ENCODE data around the gene ALK.

The ALK gene

DNA sequence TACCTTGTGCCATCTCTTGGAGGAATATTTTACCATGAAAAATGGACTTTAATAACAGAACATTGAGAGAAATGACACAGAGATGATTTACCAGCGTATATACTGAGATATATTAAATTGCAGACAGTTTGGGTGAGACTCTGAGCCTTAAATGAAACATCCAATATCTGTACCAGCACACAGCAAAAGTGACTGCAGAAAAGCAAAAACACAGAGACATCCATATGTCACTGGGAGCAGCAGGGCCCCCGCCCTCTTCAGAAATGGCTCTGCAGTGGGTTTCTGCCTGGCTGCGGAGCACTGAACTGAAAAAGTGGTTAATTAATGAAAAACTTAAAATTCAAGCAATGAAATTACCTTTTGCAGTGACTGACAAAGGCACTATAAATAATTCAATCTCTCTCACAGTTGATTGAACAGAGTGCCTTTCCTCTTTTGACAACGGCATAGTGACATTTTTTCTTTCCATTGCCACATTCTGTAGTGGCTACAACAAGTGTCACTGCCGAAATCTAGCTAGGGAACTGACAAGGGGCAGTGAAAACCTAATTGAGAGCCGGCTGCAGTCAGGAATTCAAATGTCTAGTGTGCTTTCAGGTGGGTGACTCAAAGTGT, 353.4 kb downstream of the ALK start (continued):
- no peak for TF ChIP-seq ZNF302 (tag by site-specific recombination; IDR thresholded peaks at IDR 0.05; ENCODE audit: low read depth)

DNA sequence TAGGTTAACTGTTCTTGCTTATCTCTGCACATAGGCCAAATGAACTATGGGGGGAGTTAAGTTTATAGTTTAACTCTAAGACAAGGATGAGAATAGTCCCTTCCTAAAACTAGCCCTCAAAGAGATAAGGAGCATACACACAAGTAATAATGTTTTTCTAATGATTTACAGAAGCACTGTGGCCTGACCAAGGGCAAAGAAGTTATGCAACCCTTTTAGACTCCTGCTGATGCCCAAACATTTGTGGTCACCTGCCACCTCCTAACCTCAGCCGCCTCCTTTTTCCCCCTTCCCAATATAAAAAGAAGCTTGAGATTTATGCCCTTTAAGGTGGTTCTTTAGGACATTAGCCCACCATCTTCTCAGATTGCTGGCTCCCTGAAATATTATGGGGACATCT, 357.7 kb downstream of the ALK start:
- TF ChIP-seq ZNF157 (tag by site-specific recombination; IDR thresholded peaks at IDR 0.05) (no peak), ZNF785 (tag by site-specific recombination; IDR thresholded peaks at IDR 0.05) (no peak), ZNF624 (tag by site-specific recombination; IDR thresholded peaks at IDR 0.05) (no peak), HOXA7 (CRISPR knock-in tag; IDR thresholded peaks at IDR 0.05; ENCODE audit: borderline replicate concordance) (no peak), KLF1 (tag by site-specific recombination; IDR thresholded peaks at IDR 0.05) (no peak), ZNF391 (tag by site-specific recombination; IDR thresholded peaks at IDR 0.05; ENCODE audit: borderline replicate concordance, low read depth) (no peak), ZFP41 (tag by site-specific recombination; IDR thresholded peaks at IDR 0.05; ENCODE audit: borderline replicate concordance) (no peak), ZNF768 (tag by site-specific recombination; IDR thresholded peaks at IDR 0.05) (no peak), ZNF585B (tag by site-specific recombination; IDR thresholded peaks at IDR 0.05) (no peak), ZNF19 (tag by site-specific recombination; IDR thresholded peaks at IDR 0.05; ENCODE audit: low read depth) (no peak), GLI4 (tag by site-specific recombination; IDR thresholded peaks at IDR 0.05) (no peak), ZNF791 (tag by site-specific recombination; IDR thresholded peaks at IDR 0.05) (no peak), ZNF560 (tag by site-specific recombination; IDR thresholded peaks at IDR 0.05; ENCODE audit: borderline replicate concordance) (no peak), ZNF114 (tag by site-specific recombination; IDR thresholded peaks at IDR 0.05) (no peak), EGR2 (tag by site-specific recombination; IDR thresholded peaks at IDR 0.05; ENCODE audit: low read depth) (no peak)
- TF ChIP-seq, protein P1, sequence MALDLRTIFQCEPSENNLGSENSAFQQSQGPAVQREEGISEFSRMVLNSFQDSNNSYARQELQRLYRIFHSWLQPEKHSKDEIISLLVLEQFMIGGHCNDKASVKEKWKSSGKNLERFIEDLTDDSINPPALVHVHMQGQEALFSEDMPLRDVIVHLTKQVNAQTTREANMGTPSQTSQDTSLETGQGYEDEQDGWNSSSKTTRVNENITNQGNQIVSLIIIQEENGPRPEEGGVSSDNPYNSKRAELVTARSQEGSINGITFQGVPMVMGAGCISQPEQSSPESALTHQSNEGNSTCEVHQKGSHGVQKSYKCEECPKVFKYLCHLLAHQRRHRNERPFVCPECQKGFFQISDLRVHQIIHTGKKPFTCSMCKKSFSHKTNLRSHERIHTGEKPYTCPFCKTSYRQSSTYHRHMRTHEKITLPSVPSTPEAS (tag by site-specific recombination; IDR thresholded peaks at IDR 0.05), result no peak
- TF ChIP-seq, protein P2, sequence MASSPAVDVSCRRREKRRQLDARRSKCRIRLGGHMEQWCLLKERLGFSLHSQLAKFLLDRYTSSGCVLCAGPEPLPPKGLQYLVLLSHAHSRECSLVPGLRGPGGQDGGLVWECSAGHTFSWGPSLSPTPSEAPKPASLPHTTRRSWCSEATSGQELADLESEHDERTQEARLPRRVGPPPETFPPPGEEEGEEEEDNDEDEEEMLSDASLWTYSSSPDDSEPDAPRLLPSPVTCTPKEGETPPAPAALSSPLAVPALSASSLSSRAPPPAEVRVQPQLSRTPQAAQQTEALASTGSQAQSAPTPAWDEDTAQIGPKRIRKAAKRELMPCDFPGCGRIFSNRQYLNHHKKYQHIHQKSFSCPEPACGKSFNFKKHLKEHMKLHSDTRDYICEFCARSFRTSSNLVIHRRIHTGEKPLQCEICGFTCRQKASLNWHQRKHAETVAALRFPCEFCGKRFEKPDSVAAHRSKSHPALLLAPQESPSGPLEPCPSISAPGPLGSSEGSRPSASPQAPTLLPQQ (tag by site-specific recombination; IDR thresholded peaks at IDR 0.05), result no peak
- TF ChIP-seq, protein P3, sequence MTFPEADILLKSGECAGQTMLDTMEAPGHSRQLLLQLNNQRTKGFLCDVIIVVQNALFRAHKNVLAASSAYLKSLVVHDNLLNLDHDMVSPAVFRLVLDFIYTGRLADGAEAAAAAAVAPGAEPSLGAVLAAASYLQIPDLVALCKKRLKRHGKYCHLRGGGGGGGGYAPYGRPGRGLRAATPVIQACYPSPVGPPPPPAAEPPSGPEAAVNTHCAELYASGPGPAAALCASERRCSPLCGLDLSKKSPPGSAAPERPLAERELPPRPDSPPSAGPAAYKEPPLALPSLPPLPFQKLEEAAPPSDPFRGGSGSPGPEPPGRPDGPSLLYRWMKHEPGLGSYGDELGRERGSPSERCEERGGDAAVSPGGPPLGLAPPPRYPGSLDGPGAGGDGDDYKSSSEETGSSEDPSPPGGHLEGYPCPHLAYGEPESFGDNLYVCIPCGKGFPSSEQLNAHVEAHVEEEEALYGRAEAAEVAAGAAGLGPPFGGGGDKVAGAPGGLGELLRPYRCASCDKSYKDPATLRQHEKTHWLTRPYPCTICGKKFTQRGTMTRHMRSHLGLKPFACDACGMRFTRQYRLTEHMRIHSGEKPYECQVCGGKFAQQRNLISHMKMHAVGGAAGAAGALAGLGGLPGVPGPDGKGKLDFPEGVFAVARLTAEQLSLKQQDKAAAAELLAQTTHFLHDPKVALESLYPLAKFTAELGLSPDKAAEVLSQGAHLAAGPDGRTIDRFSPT (tag by site-specific recombination; IDR thresholded peaks at IDR 0.05), result no peak
- TF ChIP-seq, protein P4, sequence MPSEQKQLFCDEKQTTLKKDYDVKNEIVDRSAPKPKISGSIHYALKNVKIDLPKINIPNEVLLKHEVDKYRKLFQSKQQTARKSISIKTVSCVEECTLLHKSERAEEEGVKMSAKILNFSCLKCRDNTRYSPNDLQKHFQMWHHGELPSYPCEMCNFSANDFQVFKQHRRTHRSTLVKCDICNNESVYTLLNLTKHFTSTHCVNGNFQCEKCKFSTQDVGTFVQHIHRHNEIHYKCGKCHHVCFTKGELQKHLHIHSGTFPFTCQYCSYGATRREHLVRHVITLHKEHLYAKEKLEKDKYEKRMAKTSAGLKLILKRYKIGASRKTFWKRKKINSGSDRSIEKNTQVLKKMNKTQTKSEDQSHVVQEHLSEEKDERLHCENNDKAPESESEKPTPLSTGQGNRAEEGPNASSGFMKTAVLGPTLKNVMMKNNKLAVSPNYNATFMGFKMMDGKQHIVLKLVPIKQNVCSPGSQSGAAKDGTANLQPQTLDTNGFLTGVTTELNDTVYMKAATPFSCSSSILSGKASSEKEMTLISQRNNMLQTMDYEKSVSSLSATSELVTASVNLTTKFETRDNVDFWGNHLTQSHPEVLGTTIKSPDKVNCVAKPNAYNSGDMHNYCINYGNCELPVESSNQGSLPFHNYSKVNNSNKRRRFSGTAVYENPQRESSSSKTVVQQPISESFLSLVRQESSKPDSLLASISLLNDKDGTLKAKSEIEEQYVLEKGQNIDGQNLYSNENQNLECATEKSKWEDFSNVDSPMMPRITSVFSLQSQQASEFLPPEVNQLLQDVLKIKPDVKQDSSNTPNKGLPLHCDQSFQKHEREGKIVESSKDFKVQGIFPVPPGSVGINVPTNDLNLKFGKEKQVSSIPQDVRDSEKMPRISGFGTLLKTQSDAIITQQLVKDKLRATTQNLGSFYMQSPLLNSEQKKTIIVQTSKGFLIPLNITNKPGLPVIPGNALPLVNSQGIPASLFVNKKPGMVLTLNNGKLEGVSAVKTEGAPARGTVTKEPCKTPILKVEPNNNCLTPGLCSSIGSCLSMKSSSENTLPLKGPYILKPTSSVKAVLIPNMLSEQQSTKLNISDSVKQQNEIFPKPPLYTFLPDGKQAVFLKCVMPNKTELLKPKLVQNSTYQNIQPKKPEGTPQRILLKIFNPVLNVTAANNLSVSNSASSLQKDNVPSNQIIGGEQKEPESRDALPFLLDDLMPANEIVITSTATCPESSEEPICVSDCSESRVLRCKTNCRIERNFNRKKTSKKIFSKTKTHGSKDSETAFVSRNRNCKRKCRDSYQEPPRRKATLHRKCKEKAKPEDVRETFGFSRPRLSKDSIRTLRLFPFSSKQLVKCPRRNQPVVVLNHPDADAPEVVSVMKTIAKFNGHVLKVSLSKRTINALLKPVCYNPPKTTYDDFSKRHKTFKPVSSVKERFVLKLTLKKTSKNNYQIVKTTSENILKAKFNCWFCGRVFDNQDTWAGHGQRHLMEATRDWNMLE (tag by site-specific recombination; conservative IDR thresholded peaks at IDR 0.05; ENCODE audit: low read depth), result no peak
- TF ChIP-seq, protein P5, sequence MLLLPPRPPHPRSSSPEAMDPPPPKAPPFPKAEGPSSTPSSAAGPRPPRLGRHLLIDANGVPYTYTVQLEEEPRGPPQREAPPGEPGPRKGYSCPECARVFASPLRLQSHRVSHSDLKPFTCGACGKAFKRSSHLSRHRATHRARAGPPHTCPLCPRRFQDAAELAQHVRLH (tag by site-specific recombination; IDR thresholded peaks at IDR 0.05), result no peak
- H3K4me3 ChIP-seq (ENCODE audit: low read depth, low read length), result no peak overlapping the region
- H3K27ac ChIP-seq (ENCODE audit: extremely low read depth, low read depth, low read length), result no peak overlapping the region
- ChIA-PET CTCF (no interaction called here), POLR2A (no interaction called here)
- no peaks in the 10 kb centered on the region for H3K4me1 ChIP-seq (ENCODE audit: control insufficient read depth, insufficient read depth, low read length)
- no peaks in the 10 kb centered on the region; the same call in 1 of the 2 replicates for H3K9me3 ChIP-seq (ENCODE audit: control insufficient read depth, insufficient read depth, low read depth, low read length)
- H3K36me3 ChIP-seq (ENCODE audit: control insufficient read depth in 2 of 2, insufficient read depth in 1 of 2, low read length in 2 of 2), result no peaks in the 10 kb centered on the region

Data from HEK293 (cell line).